ENCODE measurements around the gene DYRK1A.

DYRK1A gene

GRCh38 chr21:37550618-37551330 is 184.2 kb downstream of the DYRK1A start:
- no peak for DNase-seq (ENCODE audit: low read depth)

DNA sequence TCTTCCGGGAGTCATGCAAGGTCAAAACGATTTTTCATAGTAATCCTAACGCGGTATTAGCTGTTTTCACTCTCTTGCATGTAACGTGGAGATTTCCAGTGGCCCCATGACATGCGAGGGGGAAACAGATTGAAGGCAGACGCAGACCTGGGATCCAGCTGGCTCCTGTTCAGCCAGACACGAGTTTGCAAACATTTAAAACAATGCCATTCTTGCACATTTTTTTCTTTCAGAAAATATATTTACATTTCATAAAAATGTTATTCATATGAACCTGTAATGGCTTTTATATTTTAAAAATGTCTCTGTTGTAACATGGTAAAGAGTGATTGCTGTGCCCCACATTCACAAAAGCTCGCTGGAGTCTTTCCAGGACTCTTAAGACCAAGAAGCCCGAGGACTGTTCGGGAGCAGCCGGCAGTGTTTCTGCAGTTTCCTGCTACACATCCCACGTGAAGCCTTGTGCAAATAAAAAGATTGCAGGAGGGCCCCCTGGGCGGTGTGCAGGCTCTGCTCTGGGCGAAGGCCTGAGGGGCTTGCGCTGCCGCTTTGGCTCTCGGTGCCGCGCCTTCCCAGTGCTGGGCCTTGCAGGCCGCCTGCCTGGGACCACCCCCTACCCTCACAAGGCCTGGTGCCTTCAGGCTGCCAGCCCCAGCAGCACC is 184.9 kb downstream of the DYRK1A start:
- DNase-seq (ENCODE audit: low read depth) = no peak

DNA sequence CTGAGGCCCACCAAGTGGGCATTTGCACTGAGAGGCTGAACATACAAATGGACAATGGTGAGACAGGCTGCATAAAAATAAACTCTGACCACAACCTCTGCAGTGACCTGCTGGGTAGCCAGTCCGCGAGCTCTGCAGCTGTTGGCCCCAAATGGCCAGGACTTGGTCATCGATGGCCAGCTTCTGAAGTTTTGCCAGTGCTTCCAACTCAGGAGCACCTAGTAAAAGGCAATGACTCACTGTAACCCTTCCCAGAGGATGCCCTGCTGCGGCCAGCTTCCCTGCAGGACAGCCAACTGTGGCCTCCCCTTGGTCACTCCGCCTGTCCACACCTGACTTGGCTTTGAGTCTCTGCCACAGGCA is 185.4 kb downstream of the DYRK1A start:
- DNase-seq (ENCODE audit: low read depth) = no peak

DNA sequence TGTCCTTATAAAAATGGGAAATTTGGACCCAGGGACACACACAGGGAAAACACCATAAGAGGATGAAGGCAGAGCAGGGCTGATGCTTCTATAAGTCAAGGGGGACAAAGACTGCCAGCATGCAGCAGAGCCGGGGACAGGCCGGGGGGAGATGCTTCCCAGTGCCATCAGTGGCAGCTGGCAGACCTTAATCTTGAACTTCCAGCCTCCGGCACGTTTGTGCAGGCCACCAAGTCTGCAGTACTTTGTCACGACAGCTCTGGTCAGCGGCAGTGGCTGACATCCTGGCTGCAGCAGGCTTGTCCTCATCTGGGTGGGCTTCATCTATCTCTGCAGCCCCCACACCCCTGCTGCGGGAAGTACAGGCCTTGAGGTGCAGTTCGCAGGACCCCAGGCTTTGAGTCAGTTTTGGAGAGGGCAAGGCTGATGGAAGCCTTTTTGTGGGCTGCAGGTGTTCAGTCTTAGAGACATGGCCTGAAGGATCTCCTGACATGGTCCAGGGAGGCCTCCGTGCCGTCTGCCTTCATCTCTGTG is 186.0 kb downstream of the DYRK1A start:
- no peak for DNase-seq (ENCODE audit: low read depth)

- DNase-seq (ENCODE audit: low read depth) = no peak
Measured at GRCh38 chr21:37553078-37553481, 186.5 kb downstream of the DYRK1A start.

GRCh38 chr21:37554661-37555379 is 188.2 kb downstream of the DYRK1A start:
- no peak for DNase-seq (ENCODE audit: low read depth)

- no peak for DNase-seq (ENCODE audit: low read depth)
Measured at GRCh38 chr21:37555672-37556261, 189.2 kb downstream of the DYRK1A start.

GRCh38 chr21:37557261-37557950 is 190.8 kb downstream of the DYRK1A start:
- no peak for DNase-seq (ENCODE audit: low read depth)

DNA sequence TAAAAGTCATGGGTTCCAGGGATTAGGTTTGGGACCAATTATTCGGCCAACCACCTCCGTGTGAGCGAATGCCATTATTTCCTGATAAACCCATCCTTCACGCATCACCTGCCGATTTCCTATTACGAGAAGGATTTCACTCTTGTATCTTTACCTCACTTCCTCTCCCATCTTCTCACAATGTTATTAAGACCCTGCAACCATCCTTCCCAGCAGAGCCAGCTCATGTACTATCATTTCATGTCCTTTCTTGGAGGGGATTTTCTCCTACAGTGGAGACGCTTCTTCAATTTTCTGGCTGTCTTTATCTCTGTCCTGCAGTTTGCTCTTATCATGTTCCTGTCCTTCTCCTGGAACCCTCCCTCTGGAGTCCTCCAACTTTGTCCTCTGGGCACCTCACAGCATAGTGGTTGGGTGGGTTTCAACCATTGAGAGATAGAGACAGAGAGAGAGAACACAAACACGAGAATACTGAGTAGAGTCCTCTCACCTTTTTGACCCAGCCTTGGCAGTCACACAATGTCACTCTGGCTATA is 192.2 kb downstream of the DYRK1A start:
- no peak for DNase-seq (ENCODE audit: low read depth)

- no peak for DNase-seq (ENCODE audit: low read depth)
Measured at GRCh38 chr21:37560385-37560784, 193.8 kb downstream of the DYRK1A start.

DNA sequence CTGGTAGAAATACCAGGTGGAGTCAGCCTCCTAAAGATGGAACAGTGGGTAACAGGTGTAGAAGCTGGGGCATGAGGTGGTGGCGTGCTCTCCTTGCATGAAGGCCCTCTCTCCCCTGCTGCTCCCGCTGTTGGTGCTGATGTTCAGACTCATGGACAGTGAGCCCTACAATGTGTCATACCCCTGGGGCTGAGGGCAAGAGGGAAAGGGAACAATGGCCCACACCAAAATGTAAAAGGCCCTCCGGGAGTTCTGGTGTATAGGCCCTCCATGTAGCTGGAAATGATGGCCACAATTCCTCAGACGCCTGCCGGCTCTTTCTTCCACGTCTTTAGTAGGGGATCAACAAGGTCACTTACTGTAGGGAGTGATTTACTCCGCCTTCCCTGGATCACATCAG is 194.9 kb downstream of the DYRK1A start:
- DNase-seq (ENCODE audit: low read depth) = no peak

- no peak for DNase-seq (ENCODE audit: low read depth)
Measured at GRCh38 chr21:37561941-37562919, 195.7 kb downstream of the DYRK1A start.

GRCh38 chr21:37562920-37563640 is 196.5 kb downstream of the DYRK1A start:
- no peak for DNase-seq (ENCODE audit: low read depth)

- peak; percentile 89 for DNase-seq (ENCODE audit: low read depth)
Measured at GRCh38 chr21:37563641-37564340, 197.2 kb downstream of the DYRK1A start.

DNA sequence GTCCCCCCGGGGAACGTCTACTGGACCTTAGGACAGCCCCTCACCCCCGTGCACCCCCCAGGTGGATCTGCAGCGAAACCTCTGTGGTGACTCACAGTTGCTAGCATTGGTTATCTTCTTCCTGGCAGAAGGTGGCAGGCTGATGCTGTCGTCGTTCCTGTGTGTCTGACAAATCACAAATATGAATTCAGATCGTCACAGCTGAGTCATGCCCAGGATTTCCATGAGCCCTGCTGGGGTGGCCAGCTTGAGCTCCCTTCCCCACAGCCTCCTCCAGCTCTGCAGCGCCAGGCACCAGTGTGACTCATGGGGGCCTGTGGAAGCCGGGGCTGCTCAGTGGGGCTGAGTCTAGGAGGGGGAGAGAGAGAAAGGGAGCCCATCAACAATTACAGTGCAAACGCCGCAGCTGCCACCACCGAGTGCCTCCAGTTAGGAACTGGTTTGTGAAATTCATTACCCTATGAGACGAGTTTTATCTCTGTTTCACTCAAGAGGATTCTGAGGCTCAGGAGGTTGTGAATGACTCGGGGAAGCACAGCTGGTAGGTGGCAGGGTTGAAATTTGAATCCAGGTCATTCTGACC is 197.9 kb downstream of the DYRK1A start:
- peak; percentile 82 for DNase-seq (ENCODE audit: low read depth)

DNA sequence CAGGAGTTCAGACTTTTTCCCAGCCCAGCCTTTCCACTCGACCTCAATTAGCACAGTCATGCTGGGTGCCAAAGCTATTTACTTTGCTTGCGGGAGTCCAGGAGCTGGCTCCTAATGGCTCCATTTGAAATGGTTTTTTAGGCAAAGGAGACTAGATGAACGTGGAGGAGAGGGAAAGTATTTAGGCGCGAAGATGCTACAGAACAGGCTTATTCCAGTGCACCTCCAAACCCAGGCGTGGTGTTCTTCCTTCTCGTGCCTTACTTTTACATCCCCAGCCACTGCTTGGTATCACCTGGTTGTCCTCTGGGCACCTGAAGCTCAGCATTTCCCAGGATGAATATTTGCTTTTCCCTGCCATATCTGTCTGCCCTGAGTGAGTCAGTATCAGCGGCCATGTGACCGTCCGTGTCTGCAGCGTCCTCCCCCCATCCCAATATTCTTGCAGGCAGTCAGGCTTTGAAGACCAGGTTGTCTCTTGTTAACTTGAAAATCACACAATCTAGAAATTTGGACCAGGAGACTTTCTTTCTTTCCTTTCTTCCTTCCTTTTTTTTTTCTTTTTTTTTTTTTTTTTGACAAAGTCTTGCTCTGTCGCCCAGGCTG is 198.5 kb downstream of the DYRK1A start:
- DNase-seq (ENCODE audit: low read depth) = no peak

GRCh38 chr21:37565530-37566223 is 199.1 kb downstream of the DYRK1A start:
- DNase-seq (ENCODE audit: low read depth) = no peak
